MM.1S (cell line): ENCODE data around the gene CCDC92B.

ENCODE experiments used
- DNase-seq: peaks from one replicate; pipeline ENCODE4 v3.0.0-alpha.2; 2015
- H2AFZ ChIP-seq: fragments of 300-600 bp; sonication (generic); 2 replicates; pipeline ENCODE4 v1.6.0; 2016; ENCODE audit warnings: antibody characterized with exemption, low read length
- H3F3A ChIP-seq: fragments of 300-600 bp; sonication (generic); 2 replicates; pipeline ENCODE4 v1.6.1; 2016; ENCODE audit warnings: mild to moderate bottlenecking, antibody characterized with exemption, low read length, moderate library complexity, mixed read lengths; ENCODE audit not compliant: insufficient read depth
- H3K27ac ChIP-seq: fragments of 300-600 bp; sonication (generic); 2 replicates; pipeline ENCODE4 v1.5.1; 2016; ENCODE audit warnings: mild to moderate bottlenecking, low read length
- H3K27me3 ChIP-seq: fragments of 300-600 bp; sonication (generic); replicated peaks from 2 replicates; pipeline ENCODE4 v1.6.0; 2016; ENCODE audit warnings: low read length; ENCODE audit not compliant: insufficient read depth
- H3K36me3 ChIP-seq: fragments of 300-600 bp; sonication (generic); replicated peaks from 2 replicates; pipeline ENCODE4 v1.6.1; 2016; ENCODE audit warnings: mild to moderate bottlenecking, low read length, mixed read lengths; ENCODE audit not compliant: insufficient read depth
- H3K4me1 ChIP-seq: fragments of 300-600 bp; sonication (generic); 2 replicates; pipeline ENCODE4 v1.6.1; 2016; ENCODE audit warnings: low read length, mixed read lengths
- H3K4me2 ChIP-seq: fragments of 300-600 bp; sonication (generic); 2 replicates; pipeline ENCODE4 v1.6.0; 2016; ENCODE audit warnings: low read depth, low read length
- H3K4me3 ChIP-seq: fragments of 300-600 bp; sonication (generic); 2 replicates; pipeline ENCODE4 v1.5.1; 2016; ENCODE audit warnings: low read length, mixed read lengths
- H3K79me2 ChIP-seq: fragments of 300-600 bp; sonication (generic); 2 replicates; pipeline ENCODE4 v1.6.1; 2016; ENCODE audit warnings: mixed run types, low read length, mixed read lengths
- H3K9ac ChIP-seq: fragments of 300-600 bp; sonication (generic); 2 replicates; pipeline ENCODE4 v1.6.1; 2016; ENCODE audit warnings: low read length, mixed read lengths
- H3K9me2 ChIP-seq: fragments of 300-600 bp; sonication (generic); replicated peaks from 2 replicates; pipeline ENCODE4 v1.6.1; 2016; ENCODE audit warnings: mild to moderate bottlenecking, low read length, mixed read lengths; ENCODE audit not compliant: insufficient read depth
- H3K9me3 ChIP-seq: fragments of 300-600 bp; sonication (generic); replicated peaks from 2 replicates; pipeline ENCODE4 v1.6.1; 2016; ENCODE audit warnings: mild to moderate bottlenecking, low read length, mixed read lengths; ENCODE audit not compliant: insufficient read depth
- H4K20me1 ChIP-seq: fragments of 300-600 bp; sonication (generic); 2 replicates; pipeline ENCODE4 v1.6.1; 2016; ENCODE audit warnings: mild to moderate bottlenecking, low read length, moderate library complexity, mixed read lengths; ENCODE audit not compliant: insufficient read depth
- CTCF ChIP-seq: fragments of 300-600 bp; sonication (generic); IDR thresholded peaks from 2 replicates; pipeline ENCODE4 v1.5.1; 2016; ENCODE audit warnings: antibody characterized with exemption, low read length, mixed read lengths
- EZH2 ChIP-seq: fragments of 300-600 bp; sonication (generic); optimal IDR thresholded peaks from 2 replicates; pipeline ENCODE3; 2017; ENCODE audit warnings: low read depth, mild to moderate bottlenecking, antibody characterized with exemption, low read length, mixed read lengths
- EZH2phosphoT487 ChIP-seq: fragments of 300-600 bp; sonication (generic); IDR thresholded peaks from 2 replicates; pipeline ENCODE4 v1.6.1; 2018; ENCODE audit warnings: antibody characterized with exemption, low read length

CCDC92B gene

GRCh38 chr17:2721603-2722002 lies 27.8 kb downstream of the CCDC92B start:
- Histone ChIP-seq H4K20me1 (no peaks in the 10 kb centered on the region), H3K4me2 (no peak overlapping the region), H3K27me3 (peaks cover 35% of the 10 kb centered on the region), H3K79me2 (no peaks in the 10 kb centered on the region), H3K9ac (no peak overlapping the region), H3K36me3 (no peaks in the 10 kb centered on the region), H3K4me1 (no peaks in the 10 kb centered on the region), H3K9me3 (no peaks in the 10 kb centered on the region), H3K9me2 (no peaks in the 10 kb centered on the region), H2AFZ (no peak overlapping the region), H3K4me3 (no peak overlapping the region), H3F3A (no peaks in the 10 kb centered on the region), H3K27ac (no peak overlapping the region)
- TF ChIP-seq CTCF, result no peak
- TF ChIP-seq EZH2, result no peak
- no peak for TF ChIP-seq EZH2phosphoT487
- no peak for DNase-seq

GRCh38 chr17:2719861-2720260 lies 29.6 kb downstream of the CCDC92B start:
- no peaks in the 10 kb centered on the region for H4K20me1 ChIP-seq
- no peak for DNase-seq
- TF ChIP-seq EZH2phosphoT487 (no peak), EZH2 (no peak), CTCF (no peak)
- no peak overlapping the region for H3K27ac ChIP-seq
- no peak overlapping the region for H3K4me3 ChIP-seq
- H3K4me2 ChIP-seq, result no peak overlapping the region
- H3K27me3 ChIP-seq, result peaks cover 28% of the 10 kb centered on the region
- no peaks in the 10 kb centered on the region for H3K9me3 ChIP-seq
- H3F3A ChIP-seq, result no peaks in the 10 kb centered on the region
- no peak overlapping the region for H2AFZ ChIP-seq
- H3K9me2 ChIP-seq, result no peaks in the 10 kb centered on the region
- no peaks in the 10 kb centered on the region for H3K79me2 ChIP-seq
- H3K9ac ChIP-seq, result no peak overlapping the region
- no peaks in the 10 kb centered on the region for H3K36me3 ChIP-seq
- no peaks in the 10 kb centered on the region for H3K4me1 ChIP-seq

- no peaks in the 10 kb centered on the region for H4K20me1 ChIP-seq
- no peaks in the 10 kb centered on the region for H3K4me1 ChIP-seq
- H3K27me3 ChIP-seq, result peaks cover 24% of the 10 kb centered on the region
- no peak overlapping the region for H3K4me3 ChIP-seq
- no peak overlapping the region for H3K27ac ChIP-seq
- no peak overlapping the region for H3K9ac ChIP-seq
- TF ChIP-seq EZH2 (no peak), EZH2phosphoT487 (no peak), CTCF (no peak)
- H3K4me2 ChIP-seq, result no peak overlapping the region
- H3K9me3 ChIP-seq, result no peaks in the 10 kb centered on the region
- no peaks in the 10 kb centered on the region for H3K36me3 ChIP-seq
- H3F3A ChIP-seq, result no peaks in the 10 kb centered on the region
- H2AFZ ChIP-seq, result no peak overlapping the region
- H3K79me2 ChIP-seq, result no peaks in the 10 kb centered on the region
- H3K9me2 ChIP-seq, result no peaks in the 10 kb centered on the region
- no peak for DNase-seq
These were observed 31.1 kb downstream of the CCDC92B start for GRCh38 chr17:2718150-2718938.
